GM12801 (cell line): ENCODE results near the gene NWD2.

Experiments
- TF ChIP-seq, protein P1 (sequence below): IDR thresholded peaks from one replicate; pipeline ENCODE4 v1.5.1; 2011; ENCODE audit warnings: control low read depth; ENCODE audit not compliant: insufficient read length; ENCODE audit errors: extremely low read depth

The NWD2 gene

DNA sequence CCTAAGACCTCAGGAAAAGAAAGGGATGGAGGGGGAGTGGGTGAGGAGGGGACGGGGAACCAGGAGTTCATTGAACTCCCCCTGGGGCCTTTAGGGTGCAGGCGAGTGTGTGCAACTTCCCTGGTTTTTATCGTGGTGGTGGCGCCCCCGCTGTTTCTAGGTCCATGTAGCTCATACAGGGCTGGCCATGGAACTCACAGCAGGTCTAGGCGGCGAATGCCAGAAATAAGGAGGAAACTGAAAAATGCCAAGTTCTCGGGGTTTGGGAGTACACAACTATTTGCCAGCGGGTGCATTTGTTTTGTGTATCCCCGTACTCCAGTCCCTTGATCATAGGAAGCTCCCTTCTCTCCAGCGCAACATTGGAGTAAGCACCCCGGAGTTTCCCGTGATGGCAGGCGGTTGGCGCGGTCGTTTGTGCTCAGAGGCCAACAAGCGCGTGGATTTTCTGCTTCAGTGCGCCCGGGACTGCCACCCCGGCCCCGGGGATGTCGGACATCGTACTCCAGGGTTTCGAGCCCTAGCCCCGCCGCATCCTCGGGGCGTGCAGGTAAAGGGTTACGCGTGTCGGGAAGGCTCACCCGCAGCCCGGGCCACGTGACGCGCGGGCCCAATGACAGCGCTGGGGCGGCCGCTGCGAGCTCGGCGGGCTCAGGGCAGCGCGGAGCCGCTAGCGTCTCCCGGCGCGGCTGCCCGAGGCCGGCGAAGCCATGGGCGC lies 208.9 kb downstream of the NWD2 start:
- TF ChIP-seq, protein P1, sequence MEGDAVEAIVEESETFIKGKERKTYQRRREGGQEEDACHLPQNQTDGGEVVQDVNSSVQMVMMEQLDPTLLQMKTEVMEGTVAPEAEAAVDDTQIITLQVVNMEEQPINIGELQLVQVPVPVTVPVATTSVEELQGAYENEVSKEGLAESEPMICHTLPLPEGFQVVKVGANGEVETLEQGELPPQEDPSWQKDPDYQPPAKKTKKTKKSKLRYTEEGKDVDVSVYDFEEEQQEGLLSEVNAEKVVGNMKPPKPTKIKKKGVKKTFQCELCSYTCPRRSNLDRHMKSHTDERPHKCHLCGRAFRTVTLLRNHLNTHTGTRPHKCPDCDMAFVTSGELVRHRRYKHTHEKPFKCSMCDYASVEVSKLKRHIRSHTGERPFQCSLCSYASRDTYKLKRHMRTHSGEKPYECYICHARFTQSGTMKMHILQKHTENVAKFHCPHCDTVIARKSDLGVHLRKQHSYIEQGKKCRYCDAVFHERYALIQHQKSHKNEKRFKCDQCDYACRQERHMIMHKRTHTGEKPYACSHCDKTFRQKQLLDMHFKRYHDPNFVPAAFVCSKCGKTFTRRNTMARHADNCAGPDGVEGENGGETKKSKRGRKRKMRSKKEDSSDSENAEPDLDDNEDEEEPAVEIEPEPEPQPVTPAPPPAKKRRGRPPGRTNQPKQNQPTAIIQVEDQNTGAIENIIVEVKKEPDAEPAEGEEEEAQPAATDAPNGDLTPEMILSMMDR, result no peak

DNA sequence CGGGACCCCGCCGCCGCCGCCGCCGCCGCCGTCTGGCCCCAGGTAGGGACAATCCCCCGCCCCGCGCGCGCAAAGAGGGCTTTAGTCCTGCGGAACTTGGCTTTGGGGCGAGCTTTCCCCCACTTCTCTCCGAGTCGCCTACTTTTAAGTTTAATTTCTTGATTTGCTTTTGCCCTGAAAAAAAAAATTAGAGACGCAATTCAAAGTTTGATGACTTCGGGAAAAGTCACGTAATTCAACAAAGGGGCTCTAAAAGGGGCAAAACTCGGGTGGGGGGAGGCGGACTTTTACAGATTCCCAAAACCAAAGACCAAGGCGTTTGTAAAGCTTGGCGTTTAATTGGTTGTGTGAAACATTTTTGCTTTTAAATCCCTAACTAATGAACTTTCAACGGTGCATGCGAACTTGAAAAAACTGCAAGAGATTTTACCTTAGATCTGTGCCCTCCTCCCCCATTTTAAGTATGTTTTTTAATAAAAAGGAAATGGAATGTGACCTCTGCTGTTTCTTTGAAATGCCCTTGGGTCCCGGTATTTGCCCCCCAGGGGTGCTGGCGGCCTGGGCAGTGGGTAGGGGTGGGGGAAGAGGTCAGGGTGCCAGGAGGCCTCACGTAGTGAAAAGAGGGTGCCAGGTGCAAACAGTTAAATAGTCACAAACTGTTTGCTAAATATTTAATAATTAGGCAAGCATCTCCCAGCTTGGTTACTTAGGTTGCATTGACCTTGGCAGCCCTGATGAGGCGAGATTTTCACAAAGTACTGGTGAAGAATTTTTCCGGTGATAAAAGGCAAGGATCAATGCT lies 209.7 kb downstream of the NWD2 start:
- TF ChIP-seq, protein P1, result no peak

DNA sequence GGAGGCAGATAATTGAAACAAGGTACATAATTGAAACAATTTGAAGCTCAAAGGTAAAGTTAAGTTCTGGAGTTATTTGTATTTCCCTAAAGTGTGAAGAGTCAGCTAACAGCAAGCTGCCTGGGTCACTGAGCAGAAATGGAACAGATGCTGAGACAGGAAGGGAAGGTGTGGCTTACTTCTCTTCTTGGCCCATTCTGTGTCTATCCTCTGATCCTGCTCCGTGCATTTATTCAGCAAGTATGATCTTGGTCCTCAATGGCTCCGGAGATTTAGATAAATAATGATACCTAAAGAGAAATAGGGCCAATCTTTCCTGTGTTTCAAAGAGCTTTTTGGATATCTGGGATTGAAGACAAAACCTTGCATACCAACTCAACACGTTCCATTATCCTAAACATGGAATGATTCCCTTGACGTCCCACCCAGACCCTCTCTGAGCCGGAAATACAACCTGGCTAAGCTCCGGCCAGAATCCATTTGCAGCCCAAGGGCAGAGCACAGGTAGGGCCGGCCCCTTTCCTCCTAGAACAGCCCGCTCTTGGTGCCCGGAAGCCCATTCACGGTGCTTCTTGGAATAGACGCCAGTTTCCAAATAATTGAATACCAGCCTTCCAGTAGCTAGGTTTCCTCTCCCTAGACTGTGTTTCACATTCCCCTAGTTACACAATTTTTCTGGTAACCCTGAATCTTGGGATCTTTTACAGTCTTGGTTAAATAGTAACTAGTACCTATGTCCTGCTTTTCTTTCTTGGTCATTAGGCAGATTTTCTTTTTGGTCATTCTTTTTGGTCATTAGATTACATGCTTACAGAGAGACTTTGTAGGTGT lies 211.0 kb downstream of the NWD2 start:
- TF ChIP-seq, protein P1, result no peak

DNA sequence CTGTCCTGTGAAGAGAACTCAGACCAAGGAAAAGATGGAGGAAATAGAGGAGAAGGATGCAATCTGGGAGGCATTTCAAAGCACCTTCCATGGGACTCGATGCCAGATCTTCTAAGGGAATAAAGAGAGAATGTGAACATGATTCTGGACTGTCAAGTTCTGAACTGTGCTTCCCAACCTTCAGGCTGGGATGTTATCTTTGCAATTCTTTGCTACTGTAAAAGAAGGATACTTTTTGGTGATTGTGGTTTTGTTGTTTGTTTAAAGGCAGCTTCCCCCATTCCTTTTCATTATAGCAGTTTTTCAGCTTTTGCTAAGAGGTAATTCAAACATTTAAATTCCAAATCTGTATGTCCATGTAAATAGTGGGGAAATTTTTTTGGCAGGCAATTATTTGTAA lies 217.3 kb downstream of the NWD2 start:
- TF ChIP-seq, protein P1, result no peak

DNA sequence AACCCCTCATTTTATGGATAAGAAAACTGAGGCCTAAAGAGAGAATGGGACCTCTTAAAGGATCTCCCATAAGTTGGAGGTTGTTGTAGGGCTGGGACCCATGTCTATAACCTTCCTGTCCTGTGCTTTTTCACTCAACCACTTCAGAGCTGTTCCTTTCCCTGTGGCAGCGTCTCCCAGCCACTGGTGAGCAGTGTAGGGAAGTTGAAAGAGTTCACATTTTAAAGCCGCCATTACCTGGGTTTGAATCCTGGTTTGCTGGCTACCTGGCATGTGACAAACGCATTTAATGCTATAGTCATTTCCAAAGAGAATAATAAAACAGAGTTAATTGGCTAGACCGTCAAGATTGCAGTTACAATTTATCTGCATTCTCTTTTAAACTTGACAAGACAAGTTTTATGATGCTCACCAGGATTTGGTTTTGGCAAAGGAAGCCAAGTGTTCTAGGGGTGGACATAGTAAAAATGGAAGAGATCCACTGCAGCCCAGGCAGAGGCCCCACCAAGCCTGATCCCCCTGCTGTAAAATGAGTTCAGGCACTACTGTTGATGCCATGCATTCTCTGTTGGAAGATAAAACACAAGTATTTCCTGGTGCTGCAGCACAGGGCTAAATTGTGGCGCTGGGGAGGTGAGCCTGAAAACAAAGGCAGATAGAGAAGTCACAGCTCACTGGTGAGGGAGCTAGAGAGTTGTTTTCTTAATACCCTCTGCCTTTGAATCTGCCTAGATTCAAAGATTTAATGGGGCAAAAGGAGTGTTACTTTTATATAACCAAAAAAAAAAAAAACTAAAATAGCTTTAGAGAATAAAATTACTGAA lies 218.7 kb downstream of the NWD2 start:
- TF ChIP-seq, protein P1, result no peak

DNA sequence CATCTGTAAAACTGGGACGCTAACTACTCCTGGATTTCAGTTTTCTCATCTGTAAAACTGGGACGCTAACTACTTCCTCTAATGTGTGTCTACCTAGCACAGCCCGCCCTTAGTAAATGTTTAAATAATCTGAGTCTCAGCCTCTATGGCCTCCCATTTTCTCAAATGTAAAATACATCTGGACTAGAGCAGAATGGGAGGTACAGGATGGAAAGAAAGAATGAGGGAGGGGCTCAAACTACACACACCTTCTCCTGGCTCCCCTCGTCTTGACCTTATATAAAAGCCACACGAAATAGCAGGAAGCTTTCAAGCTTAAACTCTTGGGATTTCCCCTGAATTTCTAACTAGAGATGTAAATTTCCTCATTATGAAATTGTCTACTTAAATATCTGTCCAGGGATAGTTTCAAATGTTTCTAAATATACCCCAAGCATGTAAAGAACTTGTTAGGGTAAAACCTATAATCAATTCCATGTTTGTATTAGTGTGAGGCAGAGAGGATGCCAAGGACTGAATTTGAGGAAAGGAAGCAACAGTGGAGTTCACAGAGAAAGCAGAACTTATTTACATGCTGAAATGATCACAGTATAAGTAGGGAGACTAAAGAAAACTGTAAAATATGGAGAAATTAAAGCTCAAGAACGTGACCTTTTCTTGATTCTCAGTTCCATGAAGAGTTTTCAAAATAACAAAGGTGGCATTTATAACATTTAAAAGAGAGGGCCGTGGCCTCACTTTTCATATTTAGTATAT lies 220.0 kb downstream of the NWD2 start:
- TF ChIP-seq, protein P1, result no peak
